ENCODE data around the gene SVEP1. TPM values are rescaled to one million over a fixed set of nuclear protein-coding genes. Genes with fewer than 3 reads are reported as not detected.
"Not testable (repeated sequence)": the region's sequence is repeated elsewhere in the genome, so short reads cannot be mapped to it uniquely, and the experiment has no call there.

Gene SVEP1
- total and polyA plus RNA-seq, 4 experiments from 2014 or later: not detected

DNA sequence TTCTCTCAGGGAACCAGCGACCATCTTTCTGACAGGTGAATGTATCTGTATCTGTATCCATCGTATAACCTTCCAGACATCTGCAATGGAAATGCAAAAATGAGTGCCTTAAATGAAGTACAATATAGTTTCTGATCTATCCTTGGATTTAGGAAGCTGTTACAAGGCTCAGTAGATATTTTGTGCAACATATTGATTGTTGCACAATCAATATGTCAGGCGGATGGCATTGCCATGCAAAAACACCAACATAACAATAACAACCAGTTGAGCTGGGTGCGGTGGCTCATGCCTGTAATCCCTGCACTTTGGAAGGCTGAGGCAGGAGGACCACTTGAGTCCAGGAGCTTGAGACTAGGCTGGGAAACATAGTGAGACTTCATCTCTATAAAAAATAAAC lies 175.1 kb downstream of the SVEP1 start:
- no peaks in the 10 kb centered on the region for H3K4me1 Mint-ChIP-seq
- DNase-seq: no peak
- ChIA-PET POLR2A (ENCODE audit: partially characterized antibody) (no interaction called here), CTCF (ENCODE audit: partially characterized antibody) (no interaction called here)
- Histone ChIP-seq H3K9me3 (ENCODE audit: control insufficient read depth in 1 of 2, low read length in 2 of 2) (no peaks in the 10 kb centered on the region), H3K36me3 (ENCODE audit: insufficient read depth, low read length) (no peaks in the 10 kb centered on the region), H3K4me1 (ENCODE audit: insufficient read depth, low read length) (no peaks in the 10 kb centered on the region), H3K27me3 (ENCODE audit: insufficient read depth, low read length) (no peaks in the 10 kb centered on the region), H3K27ac (ENCODE audit: low read depth, low read length) (no peak overlapping the region), H3K4me3 (ENCODE audit: low read length in 2 of 2) (no peak overlapping the region)
- H3K9me3 Mint-ChIP-seq: peaks cover 0 to 5% (median 0%) of the 10 kb centered on the region in 8 donors
- no peak overlapping the region for H3K27ac Mint-ChIP-seq
- H3K4me3 Mint-ChIP-seq: no peak overlapping the region
- intact Hi-C loops (cut with micrococcal nuclease): no loop called here
- H3K36me3 Mint-ChIP-seq: no peaks in the 10 kb centered on the region
- peaks cover 0 to 4% of the 10 kb centered on the region in 2 donors for H3K27me3 Mint-ChIP-seq

DNA sequence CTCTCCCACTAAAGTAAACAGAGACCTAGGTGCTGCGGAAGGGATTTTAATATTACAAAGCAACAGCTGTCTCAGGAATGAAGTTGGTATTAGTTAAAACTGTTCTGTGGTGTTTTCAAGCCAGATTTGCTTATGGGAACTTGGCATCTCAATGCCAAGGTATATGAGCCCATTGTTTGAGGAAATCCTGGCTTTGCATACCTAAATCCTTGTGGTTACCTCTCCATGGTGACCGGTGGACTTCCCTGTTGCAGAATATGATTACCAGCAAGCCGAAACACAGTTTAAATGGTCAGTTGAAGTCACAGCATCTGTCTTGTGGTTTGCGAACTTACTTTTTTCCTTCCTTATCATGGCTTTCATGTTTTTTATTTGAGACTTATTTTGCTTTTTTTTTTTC lies 179.6 kb downstream of the SVEP1 start:
- H3K36me3 Mint-ChIP-seq: no peaks in the 10 kb centered on the region
- H3K4me1 Mint-ChIP-seq: no peaks in the 10 kb centered on the region
- H3K9me3 ChIP-seq (ENCODE audit: control insufficient read depth in 1 of 2, low read length in 2 of 2): no peaks in the 10 kb centered on the region
- no peak overlapping the region for H3K4me3 ChIP-seq (ENCODE audit: low read length in 2 of 2)
- H3K27me3 ChIP-seq (ENCODE audit: insufficient read depth, low read length): no peaks in the 10 kb centered on the region
- H3K4me1 ChIP-seq (ENCODE audit: insufficient read depth, low read length): no peaks in the 10 kb centered on the region
- intact Hi-C loops (cut with micrococcal nuclease): no loop called here
- H3K27ac Mint-ChIP-seq: no peak overlapping the region
- no peak overlapping the region for H3K4me3 Mint-ChIP-seq
- H3K36me3 ChIP-seq (ENCODE audit: insufficient read depth, low read length): no peaks in the 10 kb centered on the region
- POLR2A ChIA-PET (ENCODE audit: partially characterized antibody): no interaction called here
- H3K9me3 Mint-ChIP-seq: peaks cover 0 to 9% (median 0%) of the 10 kb centered on the region in 8 donors
- H3K27me3 Mint-ChIP-seq: peaks cover 0 to 2% of the 10 kb centered on the region in 2 donors
- CTCF ChIA-PET (ENCODE audit: partially characterized antibody): no interaction called here
- DNase-seq: no peak
- no peak overlapping the region for H3K27ac ChIP-seq (ENCODE audit: low read depth, low read length)

DNA sequence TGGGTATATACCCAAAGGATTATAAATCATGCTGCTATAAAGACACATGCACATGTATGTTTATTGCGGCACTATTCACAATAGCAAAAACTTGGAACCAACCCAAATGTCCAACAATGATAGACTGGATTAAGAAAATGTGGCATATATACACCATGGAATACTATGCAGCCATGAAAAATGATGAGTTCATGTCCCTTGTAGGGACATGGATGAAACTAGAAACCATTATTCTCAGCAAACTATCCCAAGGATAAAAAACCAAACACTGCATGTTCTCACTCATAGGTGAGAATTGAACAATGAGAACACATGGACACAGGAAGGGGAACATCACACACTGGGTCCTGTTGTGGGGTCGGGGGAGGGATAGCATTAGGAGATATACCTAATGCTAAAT lies 180.5 kb downstream of the SVEP1 start:
- CTCF ChIA-PET (ENCODE audit: partially characterized antibody); H3K4me1 Mint-ChIP-seq; intact Hi-C loops (cut with micrococcal nuclease); H3K27ac Mint-ChIP-seq; H3K9me3 Mint-ChIP-seq; H3K27me3 Mint-ChIP-seq; H3K4me3 Mint-ChIP-seq; H3K36me3 ChIP-seq (ENCODE audit: insufficient read depth, low read length); H3K4me1 ChIP-seq (ENCODE audit: insufficient read depth, low read length); H3K36me3 Mint-ChIP-seq; H3K27me3 ChIP-seq (ENCODE audit: insufficient read depth, low read length); DNase-seq; POLR2A ChIA-PET (ENCODE audit: partially characterized antibody); H3K9me3 ChIP-seq (ENCODE audit: control insufficient read depth in 1 of 2, low read length in 2 of 2); H3K27ac ChIP-seq (ENCODE audit: low read depth, low read length); H3K4me3 ChIP-seq (ENCODE audit: low read length in 2 of 2): not testable (repeated sequence)

GRCh38 chr9:110391826-110392485 lies 187.6 kb downstream of the SVEP1 start:
- Histone ChIP-seq H3K4me3 (ENCODE audit: low read length in 2 of 2) (no peak overlapping the region), H3K27me3 (ENCODE audit: insufficient read depth, low read length) (no peaks in the 10 kb centered on the region), H3K4me1 (ENCODE audit: insufficient read depth, low read length) (no peaks in the 10 kb centered on the region), H3K9me3 (ENCODE audit: control insufficient read depth in 1 of 2, low read length in 2 of 2) (no peaks in the 10 kb centered on the region), H3K36me3 (ENCODE audit: insufficient read depth, low read length) (no peaks in the 10 kb centered on the region), H3K27ac (ENCODE audit: low read depth, low read length) (no peak overlapping the region)
- intact Hi-C loops (cut with micrococcal nuclease): no loop called here
- H3K4me1 Mint-ChIP-seq: no peaks in the 10 kb centered on the region
- DNase-seq: no peak
- no peaks in the 10 kb centered on the region for H3K36me3 Mint-ChIP-seq
- POLR2A ChIA-PET (ENCODE audit: partially characterized antibody): no interaction called here
- H3K4me3 Mint-ChIP-seq: no peak overlapping the region
- H3K9me3 Mint-ChIP-seq: peaks cover 0 to 3% (median 0%) of the 10 kb centered on the region in 8 donors
- peaks cover 0 to 3% of the 10 kb centered on the region in 2 donors for H3K27me3 Mint-ChIP-seq
- no peak overlapping the region for H3K27ac Mint-ChIP-seq
- CTCF ChIA-PET (ENCODE audit: partially characterized antibody): no interaction called here

DNA sequence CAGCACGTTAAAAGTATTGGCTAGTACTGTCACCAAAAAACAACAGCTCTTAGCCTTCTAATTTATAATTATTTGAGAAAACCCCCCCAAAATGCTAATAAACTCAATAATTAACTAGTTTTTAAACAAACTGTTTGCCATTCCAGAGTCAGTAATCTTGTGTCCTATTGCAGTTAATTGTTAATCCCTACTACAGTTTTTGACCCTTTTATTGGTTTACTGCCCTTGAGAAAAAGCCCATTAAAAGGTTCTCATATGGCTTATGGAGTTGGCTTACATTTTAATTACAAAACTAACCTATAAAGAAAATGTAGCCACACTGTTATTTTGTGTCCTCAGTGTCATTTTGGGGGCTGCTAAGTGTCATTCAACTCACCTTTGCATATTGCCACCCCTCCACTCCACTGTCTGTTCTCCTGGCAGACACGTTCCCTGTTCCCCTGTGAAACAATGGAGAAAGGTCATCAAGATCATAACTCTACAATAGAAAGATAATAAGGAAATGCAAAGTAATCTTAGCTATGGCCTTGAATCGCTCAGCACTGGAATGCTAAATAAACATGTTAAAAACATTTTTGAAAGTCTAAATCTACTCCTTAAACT lies 190.3 kb downstream of the SVEP1 start:
- no peaks in the 10 kb centered on the region for H3K36me3 ChIP-seq (ENCODE audit: insufficient read depth, low read length)
- no peaks in the 10 kb centered on the region for H3K4me1 Mint-ChIP-seq
- ChIA-PET CTCF (ENCODE audit: partially characterized antibody) (no interaction called here), POLR2A (ENCODE audit: partially characterized antibody) (no interaction called here)
- no peak overlapping the region for H3K27ac Mint-ChIP-seq
- H3K27me3 ChIP-seq (ENCODE audit: insufficient read depth, low read length): no peaks in the 10 kb centered on the region
- DNase-seq: no peak
- H3K4me3 Mint-ChIP-seq: no peak overlapping the region
- H3K4me3 ChIP-seq (ENCODE audit: low read length in 2 of 2): no peak overlapping the region
- intact Hi-C loops (cut with micrococcal nuclease): no loop called here
- no peak overlapping the region for H3K27ac ChIP-seq (ENCODE audit: low read depth, low read length)
- H3K9me3 Mint-ChIP-seq: peaks cover 0 to 3% (median 0%) of the 10 kb centered on the region in 8 donors
- no peaks in the 10 kb centered on the region for H3K36me3 Mint-ChIP-seq
- H3K27me3 Mint-ChIP-seq: peaks cover 0 to 3% of the 10 kb centered on the region in 2 donors
- H3K9me3 ChIP-seq (ENCODE audit: control insufficient read depth in 1 of 2, low read length in 2 of 2): no peaks in the 10 kb centered on the region
- H3K4me1 ChIP-seq (ENCODE audit: insufficient read depth, low read length): no peaks in the 10 kb centered on the region

DNA sequence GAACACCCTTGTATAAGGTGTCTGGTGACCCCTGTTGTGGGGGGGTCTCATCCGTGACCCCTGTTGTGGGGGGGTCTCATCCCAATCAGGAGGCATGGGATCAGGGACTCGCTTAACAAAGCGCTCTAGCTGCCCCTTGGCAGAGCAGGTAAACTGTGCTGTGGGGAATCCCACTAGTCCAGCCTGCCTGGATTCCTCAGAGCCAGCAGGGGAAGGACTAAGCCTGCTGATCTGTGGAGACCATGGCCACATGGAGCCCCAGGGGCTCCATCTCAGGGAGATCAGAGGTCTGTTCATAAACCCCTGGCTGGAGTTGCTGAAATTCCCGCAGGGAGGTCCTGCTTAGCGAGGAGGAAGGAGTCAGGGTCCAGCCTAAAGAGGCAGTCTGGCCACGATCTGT lies 196.1 kb downstream of the SVEP1 start:
- ChIA-PET POLR2A (ENCODE audit: partially characterized antibody) (no interaction called here), CTCF (ENCODE audit: partially characterized antibody) (no interaction called here)
- Mint-ChIP-seq H3K27ac (no peak overlapping the region), H3K4me3 (no peak overlapping the region), H3K4me1 (no peaks in the 10 kb centered on the region), H3K27me3 (peaks cover 0 to 1% of the 10 kb centered on the region in 2 donors), H3K9me3 (no peaks in the 10 kb centered on the region), H3K36me3 (no peaks in the 10 kb centered on the region)
- no peaks in the 10 kb centered on the region for H3K36me3 ChIP-seq (ENCODE audit: insufficient read depth, low read length)
- no peaks in the 10 kb centered on the region for H3K27me3 ChIP-seq (ENCODE audit: insufficient read depth, low read length)
- no peaks in the 10 kb centered on the region for H3K9me3 ChIP-seq (ENCODE audit: control insufficient read depth in 1 of 2, low read length in 2 of 2)
- no peak overlapping the region for H3K4me3 ChIP-seq (ENCODE audit: low read length in 2 of 2)
- intact Hi-C loops (cut with micrococcal nuclease): no loop called here
- DNase-seq: no peak
- no peak overlapping the region for H3K27ac ChIP-seq (ENCODE audit: low read depth, low read length)
- H3K4me1 ChIP-seq (ENCODE audit: insufficient read depth, low read length): no peaks in the 10 kb centered on the region

DNA sequence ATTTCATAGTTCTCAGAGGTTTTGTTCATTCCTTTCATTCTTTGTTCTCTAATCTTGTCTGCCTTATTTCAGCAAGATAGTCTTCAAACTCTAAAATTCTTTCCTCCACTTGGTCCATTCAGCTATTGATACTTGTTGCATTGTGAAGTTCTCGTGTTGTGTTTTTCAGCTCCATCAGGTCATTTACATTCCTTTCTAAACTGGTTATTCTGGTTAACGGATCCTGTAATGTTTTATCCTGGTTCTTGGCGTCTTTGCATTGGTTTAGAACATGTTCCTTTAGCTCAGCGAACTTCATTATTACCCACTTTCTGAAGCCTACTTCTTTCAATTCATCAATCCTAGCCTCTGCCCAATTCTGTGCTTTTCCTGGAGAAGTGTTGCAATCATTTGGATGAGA lies 196.8 kb downstream of the SVEP1 start:
- DNase-seq: no peak
- intact Hi-C loops (cut with micrococcal nuclease): no loop called here

More for the DNA sequence above, 196.8 kb downstream of the SVEP1 start:
- H3K9me3 ChIP-seq (ENCODE audit: control insufficient read depth in 1 of 2, low read length in 2 of 2): no peaks in the 10 kb centered on the region
- Mint-ChIP-seq H3K27ac (no peak overlapping the region), H3K27me3 (peaks cover 0 to 1% of the 10 kb centered on the region in 2 donors), H3K4me1 (no peaks in the 10 kb centered on the region), H3K4me3 (no peak overlapping the region), H3K36me3 (no peaks in the 10 kb centered on the region), H3K9me3 (no peaks in the 10 kb centered on the region)
- H3K4me3 ChIP-seq (ENCODE audit: low read length in 2 of 2): no peak overlapping the region
- H3K27me3 ChIP-seq (ENCODE audit: insufficient read depth, low read length): no peaks in the 10 kb centered on the region
- no peaks in the 10 kb centered on the region for H3K4me1 ChIP-seq (ENCODE audit: insufficient read depth, low read length)
- H3K36me3 ChIP-seq (ENCODE audit: insufficient read depth, low read length): no peaks in the 10 kb centered on the region
- ChIA-PET POLR2A (ENCODE audit: partially characterized antibody) (no interaction called here), CTCF (ENCODE audit: partially characterized antibody) (no interaction called here)
- no peak overlapping the region for H3K27ac ChIP-seq (ENCODE audit: low read depth, low read length)
